Measurements from ENCODE around the gene PLP2.
A peak's percentile ranks its signal among the peaks of the same experiment; 100 is the strongest.
"Not testable (repeated sequence)": the region's sequence is repeated elsewhere in the genome, so short reads cannot be mapped to it uniquely, and the experiment has no call there.

PLP2 gene

GRCh38 chrX:49164589-49165360 is 6.9 kb upstream of the PLP2 start:
- DNase-seq = no peak

GRCh38 chrX:49165901-49166881 is 5.5 kb upstream of the PLP2 start:
- DNase-seq = peak; percentile 69

- DNase-seq = peak; percentile 71
Observed at GRCh38 chrX:49166914-49167739, 4.6 kb upstream of the PLP2 start.

GRCh38 chrX:49167740-49168108 is 4.0 kb upstream of the PLP2 start:
- no peak for DNase-seq

- peak; percentile 51 for DNase-seq
Observed at GRCh38 chrX:49172280-49172780, 632 bp downstream of the PLP2 start.

GRCh38 chrX:49173544-49173943 is 1.8 kb downstream of the PLP2 start:
- DNase-seq = not testable (repeated sequence)

- DNase-seq = no peak
Observed at GRCh38 chrX:49174723-49175122, 3.0 kb downstream of the PLP2 start.

- no peak for DNase-seq
Observed at GRCh38 chrX:49175435-49176274, 4.0 kb downstream of the PLP2 start.

- no peak for DNase-seq
Observed at GRCh38 chrX:49176421-49177326, 5.0 kb downstream of the PLP2 start.

GRCh38 chrX:49177338-49177833 is 5.7 kb downstream of the PLP2 start:
- no peak for DNase-seq

- no peak for DNase-seq
Observed at GRCh38 chrX:49177873-49178480, 6.3 kb downstream of the PLP2 start.

GRCh38 chrX:49178537-49178936 is 6.8 kb downstream of the PLP2 start:
- no peak for DNase-seq

- DNase-seq = no peak
Observed at GRCh38 chrX:49179358-49179757, 7.7 kb downstream of the PLP2 start.

GRCh38 chrX:49183701-49184281 is 12.1 kb downstream of the PLP2 start:
- DNase-seq = no peak

GRCh38 chrX:49184294-49185281 is 12.9 kb downstream of the PLP2 start:
- DNase-seq = no peak

GRCh38 chrX:49186125-49187027 is 14.7 kb downstream of the PLP2 start, which contains the start of gene PRICKLE3:
PRICKLE3 (minus strand) TSS chrX:49186373; CDS start chrX:49186297, 76 bp downstream.
- peak; percentile 65 for DNase-seq

GRCh38 chrX:49187028-49187394 is 15.3 kb downstream of the PLP2 start:
- DNase-seq = no peak

Data from activated gamma-delta T cell treated with Interleukin-2 at 50 U/mL for 16 hours (primary cell).